K562 (cell line): ENCODE measurements around the gene CTAGE1. TPM values are rescaled to one million over a fixed set of nuclear protein-coding genes. Genes with fewer than 3 reads are reported as not detected.

Experiments used
- ATAC-seq: fragments of 200-7000 bp; cut with Tn5 transposase; 3 replicates; pipeline ENCODE4 v1.9.1; 2020; ENCODE audit warnings: moderate library complexity
- BruUV-seq: library from RNA; stranded (reverse); fragments of 400-500 nt; replicated peaks from 2 replicates; lab custom pipeline; 2021; lab: Mats Ljungman, UMichigan
- CTCF ChIA-PET: fragments of 300-600 bp; formaldehyde crosslinking; extraction: SDS; loops from one replicate; lab custom pipeline; 2021; ENCODE audit warnings: low intra/inter-chr PET ratio; lab: Yijun Ruan, JAX
- POLR2A ChIA-PET: fragments of 300-600, 350-650 bp; sonication (Branson Sonifier 250); formaldehyde crosslinking; extraction: SDS; loops from one replicate; lab custom pipeline; 2021; ENCODE audit warnings: antibody characterized with exemption, inconsistent platforms; lab: Yijun Ruan, JAX
- DNase-seq, 4 experiments: peaks; one replicate each; pipeline versions ENCODE4 v3.0.0 to v3.0.0-alpha.2; 2011 to 2018; ENCODE audit warnings: low spot score in 3 of 4, mixed read lengths in 3 of 4; ENCODE audit errors: extremely low read depth in 1 of 4
- FAIRE-seq: peaks from 2 replicates; lab custom pipeline; 2011; peaks lifted over from hg19 to GRCh38; lab: Jason Lieb, UNC
- H2AFZ ChIP-seq: 2 replicates; pipeline ENCODE4 v1.6.0; 2011; ENCODE audit warnings: low read depth, low read length, control low read depth, inconsistent platforms
- H3K27ac ChIP-seq: fragments of 200-600 bp; 3 replicates; pipeline ENCODE4 v1.8.0; 2011; ENCODE audit warnings: low read depth, mild to moderate bottlenecking, control low read depth, inconsistent platforms, low read length, moderate library complexity, mixed read lengths; ENCODE audit errors: extremely low read depth
- H3K27me3 ChIP-seq, 2 experiments: fragments of 300-600 bp in 1 of 2; 2 replicates in 1 of 2; 3 replicates in 1 of 2; pipeline versions ENCODE4 v1.6.0 to v1.8.0; 2011; ENCODE audit warnings: inconsistent platforms in 2 of 2, low read length in 2 of 2, mild to moderate bottlenecking in 1 of 2, mixed read lengths in 1 of 2, moderate library complexity in 1 of 2; ENCODE audit not compliant: control insufficient read depth in 2 of 2, insufficient read depth in 2 of 2
- H3K36me3 ChIP-seq: fragments of 300-600 bp; 3 replicates; pipeline ENCODE4 v1.8.0; 2011; ENCODE audit warnings: mild to moderate bottlenecking, low read length, inconsistent platforms; ENCODE audit not compliant: control insufficient read depth, insufficient read depth
- H3K4me1 ChIP-seq, 2 experiments: fragments of 200-600 bp in 1 of 2; replicated peaks in 1 of 2; 2 replicates in 1 of 2; 3 replicates in 1 of 2; pipeline versions ENCODE4 v1.5.1 to v1.8.0; 2011; ENCODE audit warnings: inconsistent platforms in 2 of 2, low read length in 2 of 2, mild to moderate bottlenecking in 1 of 2, mixed read lengths in 1 of 2, moderate library complexity in 1 of 2; ENCODE audit not compliant: control insufficient read depth in 2 of 2, insufficient read depth in 2 of 2
- H3K4me2 ChIP-seq: 2 replicates; pipeline ENCODE4 v1.6.1; 2011; ENCODE audit warnings: low read length, control low read depth, inconsistent platforms, mixed read lengths; ENCODE audit not compliant: insufficient read depth
- H3K4me3 ChIP-seq: fragments of 200-600 bp; sonication (generic), shearing (Covaris generic); 2 replicates; pipeline ENCODE4 v1.5.1; 2016; ENCODE audit warnings: control low read depth, inconsistent platforms
- H3K79me2 ChIP-seq: fragments of 200-600 bp; 3 replicates; pipeline ENCODE4 v1.8.0; 2011; ENCODE audit warnings: low read length, inconsistent platforms; ENCODE audit not compliant: control insufficient read depth, insufficient read depth
- H3K9ac ChIP-seq, 2 experiments: 2 replicates each; pipeline versions ENCODE4 v1.6.0 to v1.6.1; 2011; ENCODE audit warnings: low read depth in 2 of 2, low read length in 2 of 2, control low read depth in 1 of 2, inconsistent platforms in 1 of 2, mild to moderate bottlenecking in 1 of 2, mixed read lengths in 1 of 2; ENCODE audit not compliant: insufficient read depth in 1 of 2
- H3K9me1 ChIP-seq: one replicate; pipeline ENCODE4 v1.6.0; 2011; ENCODE audit warnings: inconsistent platforms, mild to moderate bottlenecking, low read length, moderate library complexity; ENCODE audit not compliant: control insufficient read depth, insufficient read depth
- H3K9me3 ChIP-seq: replicated peaks from 2 replicates; pipeline ENCODE4 v1.5.1; 2011; ENCODE audit warnings: low read depth, low read length, inconsistent platforms; ENCODE audit not compliant: control insufficient read depth, insufficient read depth
- H4K20me1 ChIP-seq: replicated peaks from 2 replicates; pipeline ENCODE4 v1.6.1; 2011; ENCODE audit warnings: low read length, inconsistent platforms, mixed read lengths; ENCODE audit not compliant: control insufficient read depth, insufficient read depth
- CCNT2 ChIP-seq: IDR thresholded peaks from 2 replicates; pipeline ENCODE4 v1.6.1; 2011; ENCODE audit warnings: borderline replicate concordance, low read depth, mild to moderate bottlenecking, moderate library complexity, mixed read lengths, low read length; ENCODE audit not compliant: insufficient read length; ENCODE audit errors: extremely low read depth
- ETS1 ChIP-seq: conservative IDR thresholded peaks from 2 replicates; pipeline ENCODE4 v1.6.1; 2011; ENCODE audit warnings: low read depth, mild to moderate bottlenecking, low read length; ENCODE audit not compliant: control insufficient read depth
- JUNB ChIP-seq: fragments of 450-650 bp; formaldehyde crosslinking; conservative IDR thresholded peaks from 2 replicates; pipeline ENCODE4 v1.4.0; 2020; ENCODE audit warnings: mild to moderate bottlenecking
- LEF1 ChIP-seq: fragments of 450-650 bp; IDR thresholded peaks from 2 replicates; pipeline ENCODE4 v1.6.1; 2016; ENCODE audit warnings: mild to moderate bottlenecking
- NCOA4 ChIP-seq: fragments of 450-650 bp; IDR thresholded peaks from 2 replicates; pipeline ENCODE4 v1.6.1; 2018; ENCODE audit warnings: mild to moderate bottlenecking; ENCODE audit not compliant: partially characterized antibody
- NFXL1 ChIP-seq: fragments of 450-650 bp; formaldehyde crosslinking; IDR thresholded peaks from 2 replicates; pipeline ENCODE4 v1.4.0; 2021; ENCODE audit warnings: mild to moderate bottlenecking
- OTX1 ChIP-seq: fragments of 450-650 bp; formaldehyde crosslinking; IDR thresholded peaks from 2 replicates; pipeline ENCODE4 v1.4.0; 2022; ENCODE audit warnings: mild to moderate bottlenecking
- SMARCB1 ChIP-seq: IDR thresholded peaks from 2 replicates; pipeline ENCODE4 v1.6.1; 2011; ENCODE audit warnings: improper control_type of control experiment, low read depth; ENCODE audit not compliant: insufficient read length
- TAF15 ChIP-seq: fragments of 200-400 bp; formaldehyde crosslinking; IDR thresholded peaks from 2 replicates; pipeline ENCODE4 v1.6.1; 2017; ENCODE audit warnings: mild to moderate bottlenecking, low read depth, low read length, moderate library complexity
- ZBTB8A ChIP-seq: fragments of 450-650 bp; IDR thresholded peaks from 2 replicates; pipeline ENCODE4 v1.6.1; 2018; ENCODE audit warnings: mild to moderate bottlenecking, moderate library complexity; ENCODE audit not compliant: partially characterized antibody
- ZNF274 ChIP-seq: IDR thresholded peaks from 2 replicates; pipeline ENCODE4 v1.6.1; 2011; ENCODE audit warnings: low read depth, mild to moderate bottlenecking, low read length, moderate library complexity, borderline replicate concordance
- ZNF655 ChIP-seq: fragments of 250-450 bp; sonication (Bioruptor Pico); IDR thresholded peaks from 2 replicates; pipeline ENCODE4 v1.5.0; 2021
- WGBS: fragments of 100-300 bp; shearing (Covaris generic); methylation state at CpG from one replicate; pipeline ENCODE4 v1.1.6; 2016; ENCODE audit warnings: low coverage, mixed read lengths; ENCODE audit not compliant: insufficient coverage; ENCODE audit errors: missing lambda C conversion rate; 5-methylcytosine and 5-hydroxymethylcytosine counted together
- in situ Hi-C: fragments of 300-500 bp; cut with MboI; formaldehyde crosslinking; loops from 4 replicates; pipeline ENCODE4 v1.15.0; 2018; ENCODE audit warnings: inconsistent platforms, mixed read lengths
- intact Hi-C: fragments of 100-400 bp; cut with micrococcal nuclease; formaldehyde crosslinking; loops from 2 replicates; pipeline ENCODE4 v1.14.2; 2022
- polyA plus RNA-seq, 8 experiments: library from polyadenylated mRNA; depleted of rRNA in 4 of 8; stranded (reverse) in 5 of 8; unstranded in 3 of 8; fragments of >200 nt; fragmentation: Nextera tagmentation in 2 of 8; fragmentation: Illumina TruSeq in 1 of 8; extraction: Ambion mirVana in 2 of 8; extraction: Trizol in 1 of 8; gene quantifications; 2 replicates each; pipeline versions ENCODE4 v1.2.1 to v1.2.3, GENCODE V29; 2011 to 2014; ENCODE audit warnings: inconsistent platforms in 1 of 8, missing spikeins in 1 of 8
- total RNA-seq, 7 experiments: library from RNA; depleted of rRNA in 6 of 7; stranded (reverse); fragments of >200 nt in 6 of 7; fragmentation: Illumina TruSeq in 2 of 7; extraction: Trizol in 2 of 7; gene quantifications; 2 replicates each; pipeline versions ENCODE4 v1.2.1 to v1.2.3, GENCODE V29; 2011 to 2021; ENCODE audit warnings: low replicate concordance in 1 of 7

CTAGE1 gene
- total and polyA plus RNA-seq, 9 of the 15 experiments (the other 6 are each of a cell fraction or from before 2014, with no cell fraction given) = not detected

DNA sequence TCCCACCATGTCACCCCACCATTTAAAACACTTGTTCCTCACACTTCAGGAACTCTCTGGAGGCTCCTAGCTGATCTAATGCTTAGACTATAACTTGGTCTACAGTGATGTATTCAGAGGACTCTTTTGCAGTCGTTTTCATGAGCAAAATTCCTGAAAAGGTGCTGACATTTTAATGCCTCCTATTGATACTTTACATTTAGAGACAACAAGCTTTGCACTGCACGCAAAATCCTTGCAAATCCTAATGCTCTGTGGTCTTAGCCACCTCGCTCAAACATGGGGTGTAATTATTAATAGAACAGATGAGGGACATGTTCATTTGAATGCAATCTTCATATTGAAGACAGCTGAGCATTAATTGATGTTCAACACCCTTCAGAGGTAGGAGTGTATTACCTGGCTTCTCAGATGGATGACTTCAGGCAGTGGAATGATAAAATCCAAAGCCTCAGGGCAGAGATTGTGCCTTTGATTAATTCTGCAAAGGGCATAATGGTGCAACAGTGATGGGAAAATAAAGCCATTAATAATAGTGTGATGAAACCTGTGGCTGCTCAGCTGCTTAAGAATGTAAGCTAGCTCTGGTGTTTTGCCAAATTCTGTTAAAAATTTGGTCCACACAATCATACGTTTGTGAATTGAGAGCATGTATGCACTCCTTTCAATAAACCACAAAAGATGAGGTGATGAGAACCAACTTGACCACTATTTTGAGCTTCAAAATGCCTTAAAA, 5.4 kb downstream of the CTAGE1 start:
- Histone ChIP-seq H3K4me1 (no peaks in the 10 kb centered on the region), H3K27me3 (peaks cover 9 to 20% of the 10 kb centered on the region in 2 experiments; a peak in 3 of 5 replicates), H3K79me2 (no peaks in the 10 kb centered on the region), H3K36me3 (no peaks in the 10 kb centered on the region), H3K4me3 (no peak overlapping the region), H4K20me1 (no peaks in the 10 kb centered on the region), H3K4me2 (no peak overlapping the region), H3K9me1 (no peaks in the 10 kb centered on the region), H2AFZ (no peak overlapping the region), H3K9me3 (no peaks in the 10 kb centered on the region), H3K9ac (no peak overlapping the region), H3K27ac (no peak overlapping the region)
- TF ChIP-seq LEF1 (no peak), NFXL1 (CRISPR knock-in tag) (no peak), JUNB (CRISPR knock-in tag) (no peak), TAF15 (no peak), CCNT2 (no peak), ZBTB8A (no peak), ETS1 (no peak), NCOA4 (no peak), ZNF655 (CRISPR knock-in tag) (no peak), SMARCB1 (no peak), OTX1 (CRISPR knock-in tag) (no peak), ZNF274 (no peak)
- FAIRE-seq = no peak
- POLR2A ChIA-PET = interaction anchor here (0.6 to 1.4 kb wide), 2 partner anchors 14 to 460 kb away, joined by 3 to 4 read pairs; no protein-coding TSS in a partner anchor
- intact Hi-C loops (loop anchor here (10.0 kb wide), 1 partner anchor 142 kb away; no protein-coding TSS in a partner anchor), in situ Hi-C loops (no loop called here)
- CTCF ChIA-PET = no interaction called here
- no peak for ATAC-seq
- 0% methylated on average over 4 of the region's 4 CpGs for WGBS
- no peak for DNase-seq
- BruUV-seq = no TSS peak
